Neural cell (in vitro differentiated cells): Measurements from ENCODE around the gene MINDY4. TPM values are rescaled to one million over a fixed set of nuclear protein-coding genes. Genes with fewer than 3 reads are reported as not detected.

Experiments used
- H2AFZ ChIP-seq: fragments of 200-600, 300-800 bp; sonication (generic), shearing (Covaris generic); 2 replicates; pipeline ENCODE4 v1.6.0; 2014; ENCODE audit warnings: low read depth, mild to moderate bottlenecking, antibody characterized with exemption, low read length, moderate library complexity
- H3F3A ChIP-seq: fragments of 200-600 bp; shearing (Covaris generic); 2 replicates; pipeline ENCODE4 v1.6.1; 2016; ENCODE audit warnings: mild to moderate bottlenecking, moderate library complexity, mixed read lengths, antibody characterized with exemption, low read length; ENCODE audit not compliant: insufficient read depth, poor library complexity, severe bottlenecking
- H3K27ac ChIP-seq: fragments of 200-600, 300-800 bp; sonication (generic), shearing (Covaris generic); 2 replicates; pipeline ENCODE4 v1.5.1; 2014; ENCODE audit warnings: mild to moderate bottlenecking, low read length, moderate library complexity
- H3K27me3 ChIP-seq: fragments of 300-800, 200-600 bp; sonication (generic), shearing (Covaris generic); 2 replicates; pipeline ENCODE4 v1.6.0; 2014; ENCODE audit warnings: mild to moderate bottlenecking, low read depth, low read length, moderate library complexity; ENCODE audit not compliant: insufficient read depth
- H3K36me3 ChIP-seq: fragments of 300-800, 200-600 bp; sonication (generic), shearing (Covaris generic); 2 replicates; pipeline ENCODE4 v1.5.1; 2014; ENCODE audit warnings: mild to moderate bottlenecking, antibody characterized with exemption, low read length, moderate library complexity; ENCODE audit not compliant: insufficient read depth
- H3K4me2 ChIP-seq: fragments of 300-800, 200-600 bp; sonication (generic), shearing (Covaris generic); 2 replicates; pipeline ENCODE4 v1.6.0; 2014; ENCODE audit warnings: mild to moderate bottlenecking, low read length
- H3K4me3 ChIP-seq: fragments of 300-800, 200-600 bp; sonication (generic), shearing (Covaris generic); 2 replicates; pipeline ENCODE4 v1.5.1; 2014; ENCODE audit warnings: mild to moderate bottlenecking, low read length, moderate library complexity
- H3K79me2 ChIP-seq: fragments of 200-600 bp; shearing (Covaris generic); replicated peaks from 2 replicates; pipeline ENCODE4 v1.6.0; 2014; ENCODE audit warnings: mild to moderate bottlenecking, low read length, moderate library complexity; ENCODE audit not compliant: insufficient read depth
- H3K9ac ChIP-seq: fragments of 300-800, 200-600 bp; sonication (generic), shearing (Covaris generic); 2 replicates; pipeline ENCODE4 v1.6.1; 2016; ENCODE audit warnings: mild to moderate bottlenecking, low read length, mixed read lengths
- H3K9me2 ChIP-seq: fragments of 200-600 bp; shearing (Covaris generic); 2 replicates; pipeline ENCODE4 v1.6.1; 2016; ENCODE audit warnings: mild to moderate bottlenecking, low read length, mixed read lengths; ENCODE audit not compliant: insufficient read depth
- H3K9me3 ChIP-seq: fragments of 200-600, 300-800 bp; sonication (generic), shearing (Covaris generic); 2 replicates; pipeline ENCODE4 v1.6.1; 2016; ENCODE audit warnings: mild to moderate bottlenecking, mixed run types, low read length, moderate library complexity, mixed read lengths
- H4K20me1 ChIP-seq: fragments of 200-600 bp; shearing (Covaris generic); 2 replicates; pipeline ENCODE4 v1.6.1; 2016; ENCODE audit warnings: mild to moderate bottlenecking, mixed run types; ENCODE audit not compliant: insufficient read depth
- CTCF ChIP-seq: fragments of 450-650 bp; IDR thresholded peaks from 2 replicates; pipeline ENCODE4 v1.5.1; 2014; ENCODE audit warnings: antibody characterized with exemption, mild to moderate bottlenecking, moderate library complexity; ENCODE audit not compliant: poor library complexity, severe bottlenecking
- EP300 ChIP-seq: fragments of 450-650 bp; conservative IDR thresholded peaks from 2 replicates; pipeline ENCODE4 v1.6.1; 2014; ENCODE audit warnings: antibody characterized with exemption, mild to moderate bottlenecking, moderate library complexity; ENCODE audit not compliant: poor library complexity, severe bottlenecking
- EZH2 ChIP-seq: fragments of 200-600, 300-800 bp; shearing (Covaris generic), sonication (generic); IDR thresholded peaks from 2 replicates; pipeline ENCODE4 v1.6.1; 2014; ENCODE audit warnings: antibody characterized with exemption, low read length, borderline replicate concordance, mild to moderate bottlenecking; ENCODE audit not compliant: insufficient read depth, poor library complexity, severe bottlenecking
- MXI1 ChIP-seq: fragments of 450-650 bp; conservative IDR thresholded peaks from 2 replicates; pipeline ENCODE4 v1.6.1; 2014; ENCODE audit warnings: antibody characterized with exemption, mild to moderate bottlenecking; ENCODE audit not compliant: poor library complexity, severe bottlenecking
- POLR2AphosphoS5 ChIP-seq: IDR thresholded peaks from 2 replicates; pipeline ENCODE4 v1.6.1; 2012
- RAD21 ChIP-seq: fragments of 450-650 bp; conservative IDR thresholded peaks from 2 replicates; pipeline ENCODE4 v1.6.1; 2014; ENCODE audit warnings: antibody characterized with exemption, mild to moderate bottlenecking, moderate library complexity
- REST ChIP-seq: IDR thresholded peaks from 2 replicates; pipeline ENCODE4 v1.6.1; 2012; ENCODE audit warnings: borderline replicate concordance
- SMC3 ChIP-seq: fragments of 450-650 bp; conservative IDR thresholded peaks from 2 replicates; pipeline ENCODE4 v1.6.1; 2014; ENCODE audit warnings: antibody characterized with exemption, mild to moderate bottlenecking, moderate library complexity; ENCODE audit not compliant: poor library complexity
- TAF1 ChIP-seq: IDR thresholded peaks from 2 replicates; pipeline ENCODE4 v1.6.1; 2012; ENCODE audit warnings: low read depth
- polyA plus RNA-seq: library from polyadenylated mRNA; depleted of rRNA; stranded (reverse); fragments of >200 nt; gene quantifications from 2 replicates; pipeline ENCODE4 v1.2.3, GENCODE V29; 2014

MINDY4 gene
- polyA plus RNA-seq, 1 donor from 2014 or later, result 1.0 TPM

GRCh38 chr7:30851651-30852307 lies 80.6 kb downstream of the MINDY4 start:
- H3K9ac ChIP-seq, result no peak overlapping the region
- H3K79me2 ChIP-seq, result no peaks in the 10 kb centered on the region
- H3K9me2 ChIP-seq, result no peaks in the 10 kb centered on the region
- no peaks in the 10 kb centered on the region for H3F3A ChIP-seq
- no peak overlapping the region for H2AFZ ChIP-seq
- H3K9me3 ChIP-seq, result no peaks in the 10 kb centered on the region
- H3K4me3 ChIP-seq, result no peak overlapping the region
- no peak overlapping the region for H3K27ac ChIP-seq
- no peaks in the 10 kb centered on the region for H3K27me3 ChIP-seq
- no peak overlapping the region for H3K4me2 ChIP-seq
- H3K36me3 ChIP-seq, result no peaks in the 10 kb centered on the region
- no peaks in the 10 kb centered on the region for H4K20me1 ChIP-seq
- TF ChIP-seq EP300 (no peak), REST (no peak), RAD21 (no peak), SMC3 (no peak), MXI1 (no peak), POLR2AphosphoS5 (no peak), EZH2 (no peak), TAF1 (no peak), CTCF (no peak)

GRCh38 chr7:30852308-30852684 lies 81.1 kb downstream of the MINDY4 start:
- H3K9ac ChIP-seq, result no peak overlapping the region
- no peak overlapping the region for H2AFZ ChIP-seq
- H3K27me3 ChIP-seq, result no peaks in the 10 kb centered on the region
- no peak overlapping the region for H3K4me2 ChIP-seq
- TF ChIP-seq EZH2, result no peak
- TF ChIP-seq POLR2AphosphoS5, result no peak
- TF ChIP-seq MXI1, result no peak
- TF ChIP-seq CTCF, result no peak
- no peak for TF ChIP-seq TAF1
- no peak for TF ChIP-seq REST
- no peak for TF ChIP-seq RAD21
- TF ChIP-seq EP300, result no peak
- no peak for TF ChIP-seq SMC3
- no peaks in the 10 kb centered on the region for H4K20me1 ChIP-seq
- no peak overlapping the region for H3K4me3 ChIP-seq
- no peaks in the 10 kb centered on the region for H3K36me3 ChIP-seq
- H3K9me2 ChIP-seq, result no peaks in the 10 kb centered on the region
- H3K79me2 ChIP-seq, result no peaks in the 10 kb centered on the region
- H3F3A ChIP-seq, result no peaks in the 10 kb centered on the region
- H3K9me3 ChIP-seq, result no peaks in the 10 kb centered on the region
- no peak overlapping the region for H3K27ac ChIP-seq
